NCI-H2107 treated with DMSO at 0.1 percent for 48 hours (cell line): ENCODE measurements around the gene PAPLN.
"Not testable (repeated sequence)": the region's sequence is repeated elsewhere in the genome, so short reads cannot be mapped to it uniquely, and the experiment has no call there.

ENCODE experiments used
- DNase-seq: peaks from one replicate; lab custom pipeline; 2025; ENCODE audit not compliant: unreplicated experiment; lab: John Stamatoyannopoulos, UW

PAPLN gene

DNA sequence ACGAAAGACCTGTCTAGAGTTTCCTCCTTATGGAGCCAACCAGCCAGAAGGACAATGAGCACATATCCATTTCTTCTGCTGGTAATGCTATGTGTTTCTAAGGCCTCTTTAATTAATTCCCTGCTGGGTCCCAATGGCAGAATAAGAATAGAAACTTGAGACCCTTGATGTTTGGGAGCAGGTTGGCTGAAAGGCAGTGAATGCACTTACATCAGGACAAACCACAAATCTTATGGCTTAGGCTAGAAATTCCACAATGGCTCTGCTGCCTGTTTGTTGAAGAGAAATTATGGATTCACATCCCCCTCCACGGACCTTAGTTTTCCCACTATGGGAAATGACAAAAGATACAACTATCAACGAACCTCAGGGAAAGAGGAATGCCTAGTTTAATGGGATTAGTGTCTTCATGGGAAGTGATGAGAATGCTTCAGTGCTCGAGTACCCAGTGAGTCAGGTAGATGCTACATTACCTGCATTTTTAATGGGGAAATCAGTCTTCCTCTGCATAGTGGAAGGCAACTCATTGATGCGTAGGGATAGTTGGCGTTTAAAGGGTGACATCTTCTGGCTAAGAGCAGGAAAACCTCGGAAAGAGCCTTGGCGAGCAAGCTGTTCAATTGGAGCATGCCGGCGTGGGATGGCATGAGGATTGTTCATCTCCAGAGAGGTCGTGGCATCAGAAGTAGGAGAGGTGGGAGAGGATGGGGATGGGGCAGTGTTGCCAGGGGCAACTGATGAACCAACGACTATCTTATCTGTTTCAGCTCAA lies 46.5 kb downstream of the PAPLN start:
- DNase-seq: peak; percentile 96

DNA sequence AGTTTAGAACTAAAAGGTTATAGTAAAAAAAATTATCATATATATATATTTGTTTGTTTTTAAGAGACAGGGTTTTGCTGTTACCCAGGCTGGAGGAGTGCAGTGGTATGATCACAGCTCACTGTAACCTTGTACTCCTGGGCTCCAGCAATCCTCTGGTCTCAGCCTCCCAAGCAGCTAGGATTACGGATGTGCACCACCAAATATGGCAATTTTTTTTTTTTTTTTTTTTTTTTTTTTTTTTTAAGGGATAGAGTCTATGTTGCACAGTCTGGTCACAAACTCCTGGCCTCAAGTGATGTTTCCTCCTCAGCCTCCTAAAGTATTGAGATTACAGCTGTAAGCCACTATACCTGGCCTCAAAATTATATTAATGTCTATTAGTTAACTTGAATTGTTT lies 48.7 kb downstream of the PAPLN start:
- DNase-seq: no peak

DNA sequence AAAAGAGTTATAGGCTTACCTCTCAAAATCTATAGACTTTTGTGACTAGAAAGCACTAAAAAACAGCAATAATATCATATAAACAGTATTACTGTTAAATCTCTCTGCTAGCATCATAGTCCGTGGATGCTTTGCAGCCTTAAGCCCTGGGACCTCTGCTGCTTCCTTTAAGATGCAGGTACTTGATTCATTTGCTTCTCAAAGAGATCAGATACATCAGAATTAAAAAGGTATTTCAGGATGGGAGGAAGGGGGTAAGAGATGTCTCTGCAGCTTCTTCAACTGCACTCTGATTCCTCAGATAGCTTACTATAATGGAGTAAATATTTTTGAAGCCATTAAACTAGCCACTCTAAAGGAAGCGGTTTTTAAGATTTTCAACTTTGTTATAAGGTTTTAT lies 49.3 kb downstream of the PAPLN start:
- DNase-seq: no peak

DNA sequence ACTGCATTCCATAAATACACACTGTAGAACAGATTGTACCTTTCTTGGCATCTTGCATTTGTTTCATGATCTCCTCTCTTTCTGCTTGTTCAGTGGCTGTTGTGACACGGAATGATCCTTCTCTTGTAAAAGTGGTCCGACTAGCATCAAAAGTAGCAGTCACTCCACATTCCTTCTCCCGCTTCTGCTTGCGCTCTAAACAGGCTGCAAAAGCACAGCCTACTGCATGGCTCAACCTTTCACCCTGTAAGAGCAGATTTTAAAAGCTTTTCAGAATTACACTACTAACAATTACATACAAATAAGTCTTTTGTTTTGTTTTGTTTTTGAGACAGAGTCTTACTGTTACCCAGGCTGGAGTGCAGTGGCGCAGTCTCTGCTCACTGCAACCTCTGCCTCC lies 49.8 kb downstream of the PAPLN start:
- no peak for DNase-seq

DNA sequence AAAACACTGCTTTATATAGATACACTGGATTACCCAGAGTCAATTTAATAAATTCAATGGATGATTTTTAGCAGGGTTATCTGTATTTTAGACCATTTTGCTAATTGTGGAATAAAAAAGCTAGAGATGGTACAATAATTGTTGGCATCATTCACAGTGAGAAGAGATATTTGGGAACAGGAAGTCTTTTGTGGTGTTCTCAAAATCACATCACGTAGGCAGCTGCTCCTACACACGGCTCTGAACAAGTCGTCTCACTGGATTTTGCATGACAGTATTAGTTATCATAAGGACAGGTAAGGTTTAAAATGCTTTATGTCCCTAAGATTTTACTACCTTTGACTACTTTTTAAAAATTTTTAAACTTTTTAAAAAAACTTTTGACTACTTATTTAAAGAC lies 52.0 kb downstream of the PAPLN start:
- DNase-seq: no peak

DNA sequence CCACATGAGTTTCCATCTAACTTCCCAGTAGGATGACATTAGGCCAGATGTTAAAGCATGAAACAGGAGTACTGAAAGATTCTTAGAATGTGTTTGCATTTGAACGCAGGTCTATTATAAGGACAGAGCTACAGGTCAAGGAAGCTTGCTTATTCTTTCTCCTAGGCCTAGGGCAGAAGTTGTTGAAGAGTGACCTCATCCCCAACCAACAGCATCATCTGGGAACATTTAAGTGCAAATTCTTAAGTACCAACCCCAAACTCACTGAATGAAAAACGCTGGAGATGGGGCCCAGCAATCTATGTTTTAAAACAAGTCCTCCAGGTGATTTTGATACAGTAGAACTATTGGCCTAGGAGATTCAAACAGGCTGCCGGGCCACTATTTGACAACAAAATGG lies 52.4 kb downstream of the PAPLN start:
- no peak for DNase-seq

DNA sequence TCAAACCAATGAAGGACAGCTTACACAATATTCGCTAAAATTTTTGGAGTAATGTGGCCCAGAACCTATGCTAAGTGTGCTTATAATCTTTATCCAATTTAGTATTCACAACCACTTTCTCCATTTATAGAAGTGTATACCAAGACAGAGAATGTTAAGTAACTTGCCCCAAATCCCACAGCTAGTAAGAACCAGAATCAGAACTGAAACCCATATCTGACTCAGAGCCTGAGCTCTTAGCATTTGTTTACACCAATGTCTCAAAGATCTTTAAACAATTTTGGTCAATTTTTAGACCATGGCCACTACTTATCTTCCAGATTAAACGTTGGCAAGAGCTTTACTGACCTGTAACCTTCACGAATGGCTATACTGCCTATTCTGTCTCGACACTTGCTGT lies 53.0 kb downstream of the PAPLN start:
- no peak for DNase-seq

DNA sequence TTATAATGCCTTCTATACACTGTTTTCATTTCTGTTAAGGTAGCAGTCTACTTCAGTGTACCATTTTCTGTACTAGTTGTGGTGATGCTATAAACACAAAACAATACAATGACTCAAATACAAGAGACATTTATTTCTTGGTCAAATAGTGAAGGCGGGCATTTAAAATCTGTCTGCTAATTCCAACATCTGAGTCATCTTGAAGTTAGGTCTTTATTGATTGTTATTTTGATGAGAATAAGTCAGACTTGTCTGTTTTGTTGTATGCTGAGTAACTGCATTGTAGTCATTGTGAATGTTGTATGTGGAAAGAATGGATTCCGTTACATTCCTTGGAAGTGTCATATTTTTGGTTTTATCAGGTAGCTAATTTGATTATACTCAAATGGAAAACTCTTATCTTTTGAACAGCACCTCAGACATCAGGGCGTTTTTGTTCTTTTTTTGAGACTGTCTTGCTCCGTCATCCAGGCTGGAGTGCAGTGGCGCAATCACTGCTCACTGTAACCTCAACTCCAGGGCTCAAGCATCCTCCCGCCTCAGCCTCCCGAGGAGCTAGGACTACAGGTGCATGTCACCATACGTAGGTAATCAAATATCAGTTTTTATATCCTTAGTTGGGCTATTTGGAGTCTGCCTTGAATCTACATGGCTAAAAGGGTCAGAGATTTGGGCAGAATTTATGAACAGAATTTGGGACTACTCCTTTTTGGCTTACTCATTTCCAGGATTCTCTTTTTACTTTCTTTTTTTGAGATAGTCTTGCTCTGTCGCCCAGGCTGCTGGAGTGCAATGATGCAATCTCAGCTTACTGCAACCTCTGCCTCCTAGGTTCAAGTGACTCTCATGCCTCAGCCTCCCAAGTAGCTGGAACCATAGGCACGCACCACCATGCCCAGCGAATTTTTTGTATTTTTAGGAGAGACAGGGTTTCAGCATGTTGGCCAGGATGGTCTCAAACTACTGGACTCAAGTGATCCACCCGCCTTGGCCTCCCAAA lies 56.8 kb downstream of the PAPLN start:
- DNase-seq: no peak

DNA sequence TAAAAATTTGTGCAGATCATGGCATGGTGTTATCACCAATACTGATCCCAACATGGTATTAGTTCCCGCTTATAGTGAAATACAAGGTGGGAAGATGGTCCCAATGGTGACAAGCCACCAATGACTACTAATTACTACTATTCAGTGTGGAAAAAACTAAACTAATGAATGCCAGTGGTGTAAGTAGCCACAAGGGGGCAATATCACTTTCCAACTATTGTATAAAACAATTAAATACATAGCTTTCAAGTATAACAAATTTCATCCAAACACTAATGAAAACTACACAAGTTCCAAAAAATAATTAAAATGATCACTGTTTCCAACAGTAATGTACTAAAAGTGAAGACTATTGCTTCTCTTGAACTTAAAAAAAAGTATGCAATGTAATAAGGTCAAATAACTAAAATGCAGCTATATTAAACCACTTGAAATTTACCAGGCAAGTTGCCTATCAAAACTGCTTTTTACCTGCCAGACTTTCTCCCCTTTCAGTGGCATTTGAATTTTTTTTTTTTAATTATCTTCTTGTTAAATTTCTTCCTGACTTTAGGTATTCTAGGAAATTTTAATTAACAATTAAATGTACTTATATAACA lies 58.0 kb downstream of the PAPLN start:
- DNase-seq: peak; percentile 69

DNA sequence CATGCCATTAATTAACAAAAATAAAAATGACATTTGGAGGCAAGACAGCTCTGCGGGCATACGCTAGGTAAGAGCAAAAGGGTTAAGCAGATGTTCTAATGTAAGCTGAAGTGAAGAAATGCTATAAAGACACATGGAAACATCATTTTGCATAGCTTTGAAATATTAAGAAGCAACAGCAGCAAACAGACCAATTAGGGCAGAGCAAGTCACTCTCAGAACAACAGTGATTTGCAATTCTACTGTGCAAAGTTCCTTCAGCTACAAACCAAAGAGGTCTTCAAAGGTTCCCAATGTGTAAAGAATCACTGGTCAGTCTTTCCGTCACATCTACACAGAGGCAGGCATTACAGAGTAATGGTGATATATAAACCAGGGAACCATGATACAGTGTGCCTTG lies 68.2 kb downstream of the PAPLN start:
- DNase-seq: no peak

DNA sequence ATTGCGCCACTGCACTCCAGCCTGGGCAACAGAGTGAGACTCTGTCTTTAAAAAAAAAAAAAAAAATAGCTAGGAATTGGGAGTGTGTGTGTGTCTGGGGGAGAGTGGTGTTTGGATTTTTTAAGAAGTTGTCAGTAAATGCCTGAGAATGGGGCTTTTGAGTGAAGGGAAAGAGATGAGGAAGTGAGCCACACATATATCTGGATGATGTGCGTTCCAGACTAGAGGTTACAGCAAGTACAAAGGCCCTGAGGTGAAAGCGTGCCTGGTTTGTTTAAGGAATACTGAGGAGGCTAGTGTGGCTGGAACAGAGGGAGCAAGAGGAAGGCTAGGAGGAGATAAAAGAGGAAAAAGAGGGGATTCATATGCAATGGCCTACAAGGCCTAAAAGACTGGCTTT lies 70.0 kb downstream of the PAPLN start:
- no peak for DNase-seq

DNA sequence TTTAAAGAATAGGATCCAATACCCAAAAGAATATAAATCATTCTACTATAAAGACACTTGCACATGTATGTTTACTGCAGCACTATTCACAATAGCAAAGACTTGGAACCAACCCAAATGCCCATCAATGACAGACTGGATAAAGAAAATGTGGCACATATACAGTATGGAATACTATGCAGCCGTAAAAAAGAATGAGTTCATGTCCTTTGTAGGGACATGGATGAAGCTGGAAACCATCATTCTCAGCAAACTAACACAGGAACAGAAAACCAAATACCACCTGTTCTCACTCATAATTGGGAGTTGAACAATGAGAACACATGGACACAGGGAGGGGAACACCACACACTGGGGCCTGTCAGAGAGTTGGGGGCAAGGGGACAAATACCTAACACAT lies 71.9 kb downstream of the PAPLN start:
- not testable (repeated sequence) for DNase-seq

DNA sequence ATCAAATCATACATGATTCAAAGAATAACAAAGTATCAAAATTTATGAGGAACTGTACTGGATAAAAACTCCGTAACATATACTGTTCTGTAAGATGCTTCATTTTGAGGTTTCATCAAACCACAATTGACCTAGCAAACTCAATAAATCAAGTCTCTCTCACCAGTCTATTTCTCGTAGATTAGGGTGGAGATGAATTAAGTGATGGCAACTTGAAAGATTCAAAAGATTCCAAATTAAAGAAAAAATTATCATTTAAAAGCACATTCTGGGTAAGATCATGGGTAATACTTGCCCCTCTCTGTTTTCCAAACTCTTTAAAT lies 74.4 kb downstream of the PAPLN start:
- no peak for DNase-seq

DNA sequence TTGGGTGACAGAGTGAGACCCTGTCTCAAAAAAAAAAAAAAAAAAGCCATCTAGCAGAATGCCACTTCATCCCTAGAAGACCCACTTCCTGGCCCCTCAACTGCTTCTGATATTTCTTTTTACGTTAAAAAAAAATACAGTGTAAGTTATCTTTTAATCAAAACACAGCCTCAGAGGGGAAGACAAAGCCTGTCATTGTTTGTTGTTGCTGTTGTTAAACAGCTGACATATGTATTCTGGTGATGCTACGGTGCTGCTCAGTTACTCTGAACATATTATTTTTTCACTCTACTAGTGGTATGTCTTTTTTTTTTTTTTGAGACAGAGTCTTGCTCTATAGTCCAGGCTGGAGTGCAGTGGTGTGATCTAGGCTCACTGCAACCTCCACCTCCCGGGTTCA lies 75.4 kb downstream of the PAPLN start:
- DNase-seq: no peak

DNA sequence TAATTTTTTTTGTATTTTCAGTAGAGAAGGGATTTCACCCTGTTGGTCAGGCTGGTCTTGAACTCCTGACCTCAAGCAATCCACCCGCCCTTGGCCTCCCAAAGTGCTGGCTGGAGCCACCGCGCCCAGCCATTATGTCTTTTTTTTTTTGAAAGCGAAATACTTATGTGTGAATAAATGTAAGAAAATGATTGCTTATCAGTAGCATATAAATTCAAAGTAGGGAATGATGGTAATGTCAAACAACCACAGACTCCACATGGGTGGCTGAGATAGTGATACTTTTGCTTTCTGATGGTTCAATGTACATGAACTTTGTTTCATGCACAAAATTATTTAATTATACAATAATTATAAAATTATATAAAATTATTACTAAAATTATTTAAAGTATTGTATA lies 75.8 kb downstream of the PAPLN start:
- no peak for DNase-seq

DNA sequence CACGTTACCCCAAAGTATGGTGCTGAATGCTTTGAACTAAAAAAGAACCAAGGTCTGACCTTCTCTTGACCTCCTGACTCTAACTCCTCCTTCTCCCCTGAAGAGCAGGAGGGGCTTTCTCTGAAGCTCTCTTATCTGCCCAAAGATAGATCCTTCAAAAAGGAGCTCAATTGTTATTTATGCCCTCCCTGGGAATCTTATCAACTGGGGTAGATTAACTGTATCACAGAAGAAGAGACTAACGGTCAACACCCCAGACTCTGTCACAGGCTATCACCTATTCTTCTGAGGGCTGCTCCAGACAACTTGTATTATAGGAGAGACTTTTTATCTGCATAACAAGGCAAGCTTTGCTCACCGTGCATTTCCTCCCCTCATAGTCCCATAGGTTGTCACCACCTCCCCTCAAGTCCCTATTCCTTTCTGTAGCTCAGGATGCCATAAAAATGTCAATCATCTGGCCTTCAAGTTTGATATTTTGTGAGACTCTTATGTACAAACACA lies 86.6 kb downstream of the PAPLN start:
- no peak for DNase-seq
